Panc1 (cell line): Measurements from ENCODE around the gene TK2. TPM values are rescaled to one million over a fixed set of nuclear protein-coding genes. Genes with fewer than 3 reads are reported as not detected.

ENCODE experiments used
- ATAC-seq: fragments of 200-7000 bp; cut with Tn5 transposase; 2 replicates; pipeline ENCODE4 v1.9.1; 2020; ENCODE audit warnings: mild to moderate bottlenecking, moderate library complexity
- BruUV-seq: library from RNA; stranded (reverse); fragments of 400-500 nt; replicated peaks from 2 replicates; lab custom pipeline; 2021; lab: Mats Ljungman, UMichigan
- CTCF ChIA-PET: fragments of 300-600 bp; sonication (Branson Sonifier 250); formaldehyde crosslinking; loops from one replicate; lab custom pipeline; 2022; ENCODE audit warnings: antibody characterized with exemption; lab: Charles Lee
- POLR2A ChIA-PET: fragments of 300-600 bp; sonication (Branson Sonifier 250); formaldehyde crosslinking; loops from one replicate; lab custom pipeline; 2022; ENCODE audit warnings: antibody characterized with exemption; lab: Charles Lee
- DNase-seq: peaks from one replicate; pipeline ENCODE4 v3.0.0-alpha.2; 2010; ENCODE audit warnings: low read depth, low spot score
- H3K27ac ChIP-seq: 2 replicates; pipeline ENCODE4 v1.5.1; 2011; ENCODE audit warnings: mild to moderate bottlenecking, low read length, inconsistent platforms
- H3K27me3 ChIP-seq: fragments of 200-500 bp; sonication (Bioruptor generic); 2 replicates; pipeline ENCODE4 v1.6.0; 2014; ENCODE audit warnings: low read length, inconsistent platforms; ENCODE audit not compliant: control insufficient read depth, insufficient read depth
- H3K36me3 ChIP-seq: fragments of 200-500 bp; sonication (Bioruptor generic); 2 replicates; pipeline ENCODE4 v1.5.1; 2014; ENCODE audit warnings: inconsistent platforms, mild to moderate bottlenecking, low read length, moderate library complexity; ENCODE audit not compliant: control insufficient read depth, insufficient read depth
- H3K4me1 ChIP-seq: 2 replicates; pipeline ENCODE4 v1.5.1; 2011; ENCODE audit warnings: inconsistent platforms, mild to moderate bottlenecking, low read length, moderate library complexity; ENCODE audit not compliant: control insufficient read depth, insufficient read depth
- H3K4me3 ChIP-seq, 2 experiments: 2 replicates each; pipeline ENCODE4 v1.5.1; 2011 to 2012; ENCODE audit warnings: low read depth in 2 of 2, low read length in 2 of 2, mild to moderate bottlenecking in 2 of 2, inconsistent platforms in 1 of 2, moderate library complexity in 1 of 2
- H3K9me3 ChIP-seq: fragments of 200-500 bp; sonication (Bioruptor generic); 2 replicates; pipeline ENCODE4 v1.5.1; 2014; ENCODE audit warnings: low read depth, mild to moderate bottlenecking, inconsistent platforms, low read length, moderate library complexity; ENCODE audit not compliant: control insufficient read depth, insufficient read depth
- CTCF ChIP-seq: fragments of 450-650 bp; IDR thresholded peaks from 2 replicates; pipeline ENCODE4 v1.5.1; 2017; ENCODE audit warnings: mild to moderate bottlenecking
- POLR2AphosphoS5 ChIP-seq: IDR thresholded peaks from 2 replicates; pipeline ENCODE4 v1.6.1; 2012; ENCODE audit warnings: mild to moderate bottlenecking, low read depth, low read length, moderate library complexity
- REST ChIP-seq, 2 experiments: IDR thresholded peaks; 2 replicates each; pipeline ENCODE4 v1.6.1; 2011 to 2012; ENCODE audit warnings: low read depth in 2 of 2, control low read depth in 1 of 2, low read length in 1 of 2, mild to moderate bottlenecking in 1 of 2, moderate library complexity in 1 of 2; ENCODE audit not compliant: insufficient read depth in 1 of 2
- SIN3A ChIP-seq: IDR thresholded peaks from 2 replicates; pipeline ENCODE4 v1.6.1; 2012; ENCODE audit warnings: low read depth, mild to moderate bottlenecking, low read length, moderate library complexity, borderline replicate concordance; ENCODE audit not compliant: insufficient read depth
- TCF7L2 ChIP-seq: IDR thresholded peaks from 2 replicates; pipeline ENCODE4 v1.6.1; 2011; ENCODE audit warnings: mild to moderate bottlenecking, low read depth, low read length, inconsistent platforms
- in situ Hi-C: cut with HindIII; loops from 2 replicates; pipeline ENCODE4 v1.10.0; 2016; ENCODE audit warnings: low sequenced_read_pairs, low pct_unique_long_range_greater_than_20kb
- intact Hi-C: fragments of 100-400 bp; cut with micrococcal nuclease; formaldehyde crosslinking; loops from one replicate; pipeline ENCODE4 v1.10.0; 2022; ENCODE audit not compliant: unreplicated experiment
- total RNA-seq: library from RNA; stranded (reverse); gene quantifications from one replicate; pipeline ENCODE4 v1.2.1, GENCODE V29; 2021; ENCODE audit not compliant: unreplicated experiment

The TK2 gene
- total RNA-seq, 1 experiment from 2014 or later: 17.1 TPM

GRCh38 chr16:66509576-66509975 lies 40.3 kb downstream of the TK2 start:
- no peaks in the 10 kb centered on the region for H3K27me3 ChIP-seq
- in situ Hi-C loops: no loop called here
- BruUV-seq: no TSS peak
- no peaks in the 10 kb centered on the region for H3K36me3 ChIP-seq
- H3K9me3 ChIP-seq: no peaks in the 10 kb centered on the region
- no peak overlapping the region for H3K4me3 ChIP-seq
- no peak overlapping the region for H3K27ac ChIP-seq
- H3K4me1 ChIP-seq: peaks cover 30% of the 10 kb centered on the region
- DNase-seq: no peak
- no peak for TF ChIP-seq TCF7L2
- TF ChIP-seq POLR2AphosphoS5: no peak
- no peak for ATAC-seq
- intact Hi-C loops: no loop called here
- POLR2A ChIA-PET: no interaction called here
- CTCF ChIA-PET: interaction anchor here (0.6 to 0.7 kb wide), 2 partner anchors 103 to 168 kb away, joined by 3 to 8 read pairs; no protein-coding TSS in a partner anchor

GRCh38 chr16:66508914-66509496 lies 40.9 kb downstream of the TK2 start:
- BruUV-seq: no TSS peak
- no peaks in the 10 kb centered on the region for H3K36me3 ChIP-seq
- intact Hi-C loops: no loop called here
- POLR2A ChIA-PET: no interaction called here
- CTCF ChIA-PET: interaction anchor here (0.6 kb wide), 1 partner anchor 168 kb away, joined by 3 read pairs; no protein-coding TSS in a partner anchor
- H3K27ac ChIP-seq: no peak overlapping the region
- H3K9me3 ChIP-seq: no peaks in the 10 kb centered on the region
- no peak overlapping the region for H3K4me3 ChIP-seq
- in situ Hi-C loops: no loop called here
- H3K4me1 ChIP-seq: peaks cover 30% of the 10 kb centered on the region
- TF ChIP-seq CTCF: no peak
- no peak for TF ChIP-seq SIN3A
- no peak for TF ChIP-seq POLR2AphosphoS5
- TF ChIP-seq TCF7L2: no peak
- TF ChIP-seq REST (IDR thresholded peaks at IDR 0.05; ENCODE audit: insufficient read depth in 1 of 2, low read depth in 2 of 2, low read length in 1 of 2): no peak
- DNase-seq (no peak), ATAC-seq (no peak)
- H3K27me3 ChIP-seq: no peaks in the 10 kb centered on the region

- in situ Hi-C loops: no loop called here
- no peak overlapping the region for H3K27ac ChIP-seq
- H3K9me3 ChIP-seq: no peaks in the 10 kb centered on the region
- no peak for DNase-seq
- H3K4me1 ChIP-seq: peaks cover 26% of the 10 kb centered on the region
- ChIA-PET CTCF (no interaction called here), POLR2A (no interaction called here)
- TF ChIP-seq POLR2AphosphoS5 (no peak), REST (IDR thresholded peaks at IDR 0.05; ENCODE audit: insufficient read depth in 1 of 2, low read depth in 2 of 2, low read length in 1 of 2) (no peak), SIN3A (no peak), CTCF (no peak), TCF7L2 (no peak)
- H3K4me3 ChIP-seq: no peak overlapping the region
- H3K27me3 ChIP-seq: no peaks in the 10 kb centered on the region
- intact Hi-C loops: no loop called here
- no peak for ATAC-seq
- no peaks in the 10 kb centered on the region for H3K36me3 ChIP-seq
- no TSS peak for BruUV-seq
These were observed 41.5 kb downstream of the TK2 start for GRCh38 chr16:66508248-66508913.
